Endothelial cell of umbilical vein (primary cell): Measurements from ENCODE around the gene MDN1. TPM values are rescaled to one million over a fixed set of nuclear protein-coding genes. Genes with fewer than 3 reads are reported as not detected.
"Not testable (repeated sequence)": the region's sequence is repeated elsewhere in the genome, so short reads cannot be mapped to it uniquely, and the experiment has no call there.

Experiments
- BruUV-seq: library from RNA; stranded (reverse); fragments of 400-500 nt; replicated peaks from 2 replicates; lab custom pipeline; 2021; lab: Mats Ljungman, UMichigan
- CTCF ChIA-PET: fragments of 300-600, 350-600 bp; sonication (Branson Sonifier 250); formaldehyde crosslinking; loops from one replicate; lab custom pipeline; 2021; ENCODE audit warnings: antibody characterized with exemption, inconsistent platforms; lab: Charles Lee
- POLR2A ChIA-PET: fragments of 300-600, 350-600 bp; sonication (Branson Sonifier 250); formaldehyde crosslinking; loops from one replicate; lab custom pipeline; 2021; ENCODE audit warnings: antibody characterized with exemption, inconsistent platforms; lab: Charles Lee
- DNase-seq: peaks from one replicate; pipeline ENCODE4 v3.0.0-alpha.2; 2011; ENCODE audit warnings: low read depth, low spot score
- FAIRE-seq: peaks from 2 replicates; lab custom pipeline; 2011; peaks lifted over from hg19 to GRCh38; lab: Jason Lieb, UNC
- H2AFZ ChIP-seq: 2 replicates; pipeline ENCODE4 v1.6.0; 2012; ENCODE audit warnings: low read depth, low read length, control low read depth, inconsistent platforms
- H3K27ac ChIP-seq: 2 replicates; pipeline ENCODE4 v1.5.1; 2011; ENCODE audit warnings: low read depth, mild to moderate bottlenecking, control low read depth, low read length, moderate library complexity; ENCODE audit not compliant: insufficient read depth
- H3K27me3 ChIP-seq, 2 experiments: 2 replicates each; pipeline versions ENCODE4 v1.6.0 to v1.6.1; 2011; ENCODE audit warnings: low read length in 2 of 2, mixed read lengths in 1 of 2; ENCODE audit not compliant: control insufficient read depth in 2 of 2, insufficient read depth in 2 of 2
- H3K36me3 ChIP-seq, 2 experiments: 2 replicates in 1 of 2; 3 replicates in 1 of 2; pipeline ENCODE4 v1.5.1; 2011; ENCODE audit warnings: low read length in 2 of 2, mild to moderate bottlenecking in 1 of 2, moderate library complexity in 1 of 2; ENCODE audit not compliant: control insufficient read depth in 2 of 2, insufficient read depth in 2 of 2; ENCODE audit errors: extremely low read depth in 1 of 2
- H3K4me1 ChIP-seq: 3 replicates; pipeline ENCODE4 v1.5.1; 2011; ENCODE audit warnings: mild to moderate bottlenecking, low read length; ENCODE audit not compliant: control insufficient read depth, insufficient read depth; ENCODE audit errors: extremely low read depth
- H3K4me2 ChIP-seq: 2 replicates; pipeline ENCODE4 v1.6.1; 2011; ENCODE audit warnings: low read length, control low read depth, mixed read lengths; ENCODE audit not compliant: insufficient read depth
- H3K4me3 ChIP-seq, 3 experiments: fragments of 200-600 bp in 1 of 3; sonication (generic), shearing (Covaris generic) in 1 of 3; replicated peaks in 1 of 3; 2 replicates each; pipeline ENCODE4 v1.5.1; 2011 to 2016; ENCODE audit warnings: control low read depth in 3 of 3, low read length in 3 of 3, mild to moderate bottlenecking in 2 of 3, inconsistent platforms in 1 of 3, low read depth in 1 of 3, moderate library complexity in 1 of 3; ENCODE audit not compliant: insufficient read depth in 1 of 3
- H3K79me2 ChIP-seq: 2 replicates; pipeline ENCODE4 v1.6.0; 2012; ENCODE audit warnings: low read length, inconsistent platforms; ENCODE audit not compliant: control insufficient read depth, insufficient read depth
- H3K9ac ChIP-seq: replicated peaks from 2 replicates; pipeline ENCODE3; 2011; ENCODE audit warnings: low read length, control low read depth; ENCODE audit not compliant: insufficient read depth; ENCODE audit errors: extremely low read depth
- H3K9me1 ChIP-seq: replicated peaks from 3 replicates; pipeline ENCODE4 v1.6.0; 2011; ENCODE audit warnings: mild to moderate bottlenecking, low read length; ENCODE audit not compliant: control insufficient read depth, insufficient read depth; ENCODE audit errors: extremely low read depth
- H3K9me3 ChIP-seq: replicated peaks from 2 replicates; pipeline ENCODE4 v1.5.1; 2012; ENCODE audit warnings: low read length, inconsistent platforms; ENCODE audit not compliant: control insufficient read depth, insufficient read depth
- H4K20me1 ChIP-seq: replicated peaks from 2 replicates; pipeline ENCODE3; 2011; ENCODE audit warnings: mild to moderate bottlenecking, low read length; ENCODE audit not compliant: control insufficient read depth, insufficient read depth; ENCODE audit errors: extremely low read depth
- CTCF ChIP-seq, 2 donors: IDR thresholded peaks; 1 replicate in 1 of 2; 2 replicates in 1 of 2; pipeline ENCODE4 v1.5.1; 2011; ENCODE audit warnings: low read length in 2 of 2, mild to moderate bottlenecking in 2 of 2, moderate library complexity in 2 of 2, control low read depth in 1 of 2, inconsistent platforms in 1 of 2, low read depth in 1 of 2; ENCODE audit not compliant: insufficient read depth in 1 of 2; ENCODE audit errors: extremely low read depth in 1 of 2
- EZH2 ChIP-seq: IDR thresholded peaks from 2 replicates; pipeline ENCODE4 v1.6.1; 2012; ENCODE audit warnings: borderline replicate concordance, low read depth, mild to moderate bottlenecking, moderate library complexity, low read length, inconsistent platforms; ENCODE audit not compliant: severe bottlenecking
- FOS ChIP-seq: IDR thresholded peaks from 2 replicates; pipeline ENCODE4 v1.6.1; 2011; ENCODE audit warnings: mild to moderate bottlenecking, low read length, moderate library complexity, borderline replicate concordance; ENCODE audit not compliant: insufficient read depth
- GATA2 ChIP-seq: IDR thresholded peaks from 2 replicates; pipeline ENCODE4 v1.7.0; 2011; ENCODE audit warnings: low read depth, mild to moderate bottlenecking, moderate library complexity, mixed read lengths, low read length; ENCODE audit not compliant: insufficient read length, insufficient read depth
- JUN ChIP-seq: IDR thresholded peaks from 2 replicates; pipeline ENCODE4 v1.6.1; 2011; ENCODE audit warnings: borderline replicate concordance, low read depth; ENCODE audit not compliant: insufficient read length, insufficient read depth
- MAX ChIP-seq: IDR thresholded peaks from 2 replicates; pipeline ENCODE4 v1.6.1; 2011; ENCODE audit not compliant: insufficient read depth, insufficient read length
- MYC ChIP-seq: IDR thresholded peaks from one replicate; pipeline ENCODE4 v1.6.1; 2011; ENCODE audit warnings: mild to moderate bottlenecking, low read depth, low read length
- POLR2A ChIP-seq: IDR thresholded peaks from 2 replicates; pipeline ENCODE4 v1.6.1; 2012; ENCODE audit warnings: low read depth, mild to moderate bottlenecking, control low read depth, low read length
- POLR2AphosphoS5 ChIP-seq: IDR thresholded peaks from 2 replicates; pipeline ENCODE4 v1.6.1; 2012; ENCODE audit warnings: low read depth, mild to moderate bottlenecking, control low read depth, low read length, moderate library complexity; ENCODE audit not compliant: insufficient read depth
- dilution Hi-C: fragments of 300-500 bp; cut with MboI; formaldehyde crosslinking; loops from one replicate; pipeline ENCODE4 v1.15.0; 2019; ENCODE audit warnings: low sequenced_read_pairs; ENCODE audit not compliant: extremely low pct_ligation_motif_present
- intact Hi-C: fragments of 100-400 bp; cut with micrococcal nuclease; formaldehyde crosslinking; loops from one replicate; pipeline ENCODE4 v1.10.0; 2022
- polyA plus RNA-seq, 4 experiments: library from polyadenylated mRNA; depleted of rRNA in 3 of 4; stranded (reverse) in 3 of 4; unstranded in 1 of 4; fragments of >200 nt; gene quantifications; 2 replicates each; pipeline versions ENCODE4 v1.2.1 to v1.2.3, GENCODE V29; 2011 to 2012; ENCODE audit warnings: missing spikeins in 1 of 4
- total RNA-seq: library from RNA; stranded (reverse); gene quantifications from 2 replicates; pipeline ENCODE4 v1.2.3, GENCODE V29; 2021

The MDN1 gene
- total and polyA plus RNA-seq, 2 donors (not counting 3 experiments of a cell fraction or from before 2014, with no cell fraction given) = 9.2 to 39.6 TPM

DNA sequence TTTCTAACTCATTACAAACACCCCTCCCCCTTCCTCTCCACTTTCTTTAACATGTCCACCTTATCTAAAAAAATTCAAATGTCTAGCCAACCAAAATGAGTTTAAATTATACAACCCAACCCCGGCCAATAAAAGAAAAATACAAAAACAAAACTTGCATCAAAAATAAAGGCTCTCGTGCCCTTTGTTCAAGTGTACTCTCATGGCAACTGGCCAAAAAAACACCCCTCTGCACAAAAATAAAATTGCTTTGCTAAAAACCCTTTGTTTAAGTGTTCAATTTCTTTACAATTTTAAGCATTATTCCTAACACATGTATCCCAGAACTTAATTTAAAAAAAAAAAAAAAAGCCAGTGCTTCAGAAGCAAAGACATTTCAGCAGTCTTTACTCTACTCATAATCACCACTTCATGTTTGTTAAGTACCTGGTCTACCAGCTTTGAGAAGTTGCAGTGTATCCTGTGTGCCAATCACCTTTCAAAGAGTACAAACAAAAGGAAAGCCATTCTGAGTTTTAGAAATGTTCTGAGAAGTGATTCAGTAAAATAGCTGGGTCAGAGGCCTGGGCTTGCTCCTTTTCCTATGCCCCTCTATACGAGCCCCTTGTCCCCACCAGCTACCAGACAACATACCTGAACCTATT, 87.5 kb downstream of the MDN1 start:
- intact Hi-C loops = no loop called here
- H3K36me3 ChIP-seq = peaks cover 15% of the 10 kb centered on the region in 2 experiments
- BruUV-seq = no TSS peak
- no peaks in the 10 kb centered on the region for H3K9me1 ChIP-seq
- dilution Hi-C loops = no loop called here
- no peak overlapping the region for H2AFZ ChIP-seq
- no peaks in the 10 kb centered on the region for H3K79me2 ChIP-seq
- no peaks in the 10 kb centered on the region for H3K27me3 ChIP-seq
- no peaks in the 10 kb centered on the region for H3K4me1 ChIP-seq
- H3K9ac ChIP-seq = no peak overlapping the region
- no peak overlapping the region for H3K4me3 ChIP-seq
- FAIRE-seq (no peak), DNase-seq (no peak)
- ChIA-PET CTCF (no interaction called here), POLR2A (no interaction called here)
- H4K20me1 ChIP-seq = no peaks in the 10 kb centered on the region
- H3K4me2 ChIP-seq = no peak overlapping the region
- no peak overlapping the region for H3K27ac ChIP-seq
- TF ChIP-seq POLR2AphosphoS5 = no peak
- TF ChIP-seq JUN = no peak
- TF ChIP-seq GATA2 = no peak
- TF ChIP-seq FOS = no peak
- TF ChIP-seq CTCF (IDR thresholded peaks at IDR 0.05; ENCODE audit: extremely low read depth in 1 of 2, insufficient read depth in 1 of 2, low read depth in 1 of 2, low read length in 2 of 2) = no peak
- TF ChIP-seq MYC = no peak
- no peak for TF ChIP-seq POLR2A
- no peak for TF ChIP-seq EZH2
- TF ChIP-seq MAX = no peak
- H3K9me3 ChIP-seq = no peaks in the 10 kb centered on the region

DNA sequence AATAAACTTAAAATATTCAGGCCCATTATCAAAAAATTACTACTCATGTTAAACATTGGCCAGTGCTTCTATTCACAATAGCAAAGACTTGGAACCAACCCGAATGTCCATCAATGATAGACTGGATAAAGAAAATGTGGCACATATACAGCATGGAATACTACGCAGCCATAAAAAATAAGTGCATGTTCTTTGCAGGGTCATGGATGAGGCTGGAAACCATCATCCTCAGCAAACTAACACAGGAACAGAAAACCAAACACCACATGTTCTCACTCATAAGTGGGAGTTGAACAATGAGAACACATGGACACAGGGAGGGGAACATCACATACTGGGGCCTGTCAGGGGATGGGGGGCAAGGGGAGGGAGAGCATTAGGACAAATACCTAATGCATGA, 88.3 kb downstream of the MDN1 start:
- H3K9ac ChIP-seq, H3K27me3 ChIP-seq, H3K4me2 ChIP-seq, H3K9me1 ChIP-seq, H3K9me3 ChIP-seq, H3K4me1 ChIP-seq, DNase-seq, FAIRE-seq, H3K4me3 ChIP-seq, H3K79me2 ChIP-seq, H3K27ac ChIP-seq, CTCF ChIA-PET, H2AFZ ChIP-seq, intact Hi-C loops, H4K20me1 ChIP-seq, dilution Hi-C loops, BruUV-seq, POLR2A ChIA-PET: not testable (repeated sequence)
- H3K36me3 ChIP-seq = peaks cover 12 to 14% of the 10 kb centered on the region in 2 experiments
